Measurements from ENCODE around the gene FRMD6.

GRCh38 chr14:51602310-51602709 is 49.4 kb upstream of the FRMD6 start:
- no peak for TF ChIP-seq SNAI2 (CRISPR knock-in tag; IDR thresholded peaks at IDR 0.05)
- TF ChIP-seq ZFP3 (CRISPR knock-in tag; IDR thresholded peaks at IDR 0.05): no peak
- no peak for TF ChIP-seq RARB (CRISPR knock-in tag; IDR thresholded peaks at IDR 0.05)
- no peak for TF ChIP-seq ISL1 (CRISPR knock-in tag; IDR thresholded peaks at IDR 0.05)
- no peak for TF ChIP-seq PATZ1 (CRISPR knock-in tag; IDR thresholded peaks at IDR 0.05; ENCODE audit: borderline replicate concordance)
- TF ChIP-seq TSHZ2 (CRISPR knock-in tag; IDR thresholded peaks at IDR 0.05): no peak
- TF ChIP-seq POU6F1 (CRISPR knock-in tag; IDR thresholded peaks at IDR 0.05; ENCODE audit: borderline replicate concordance, low read depth): no peak
- TF ChIP-seq CSRNP3 (CRISPR knock-in tag; IDR thresholded peaks at IDR 0.05): no peak
- no peak for TF ChIP-seq ZFP30 (CRISPR knock-in tag; IDR thresholded peaks at IDR 0.05)
- no peak for TF ChIP-seq ARNTL (CRISPR knock-in tag; IDR thresholded peaks at IDR 0.05; ENCODE audit: borderline replicate concordance, low read depth)

Data from SK-N-SH treated with all-trans-retinoic acid at 6 μM for 48 hours (cell line).